GM23248 (cell line): ENCODE measurements around the gene TBRG4.

Experiments used
- EZH2 ChIP-seq: fragments of 200-600 bp; sonication (generic); IDR thresholded peaks from 2 replicates; pipeline ENCODE4 v1.6.1; 2018; ENCODE audit warnings: antibody characterized with exemption, mild to moderate bottlenecking; ENCODE audit not compliant: insufficient read depth, poor library complexity, severe bottlenecking
- EZH2phosphoT487 ChIP-seq: fragments of 200-600 bp; sonication (generic); IDR thresholded peaks from 2 replicates; pipeline ENCODE4 v1.6.1; 2018; ENCODE audit warnings: antibody characterized with exemption, moderate library complexity, mild to moderate bottlenecking, low read depth; ENCODE audit not compliant: insufficient read depth

- TF ChIP-seq EZH2phosphoT487 (no peak), EZH2 (no peak)
These were observed 59.5 kb downstream of the TBRG4 start for GRCh38 chr7:45052011-45052410.
